ENCODE data around the gene SENP1.

GRCh38 chr12:48016373-48017020 is 89.4 kb downstream of the SENP1 start:
- no peak for TF ChIP-seq POLR2A (IDR thresholded peaks at IDR 0.05)
- no peak for TF ChIP-seq CTCF (IDR thresholded peaks at IDR 0.05)

All from uterus (tissue), 2 donors.